HG03175 (cell line): ENCODE data around the gene CAPN5.

ENCODE experiments used
- ATAC-seq: cut with Tn5 transposase; IDR thresholded peaks from one replicate; pipeline ENCODE4 v1.9.1; 2021; ENCODE audit warnings: mild to moderate bottlenecking, moderate library complexity; ENCODE audit not compliant: unreplicated experiment

CAPN5 gene

DNA sequence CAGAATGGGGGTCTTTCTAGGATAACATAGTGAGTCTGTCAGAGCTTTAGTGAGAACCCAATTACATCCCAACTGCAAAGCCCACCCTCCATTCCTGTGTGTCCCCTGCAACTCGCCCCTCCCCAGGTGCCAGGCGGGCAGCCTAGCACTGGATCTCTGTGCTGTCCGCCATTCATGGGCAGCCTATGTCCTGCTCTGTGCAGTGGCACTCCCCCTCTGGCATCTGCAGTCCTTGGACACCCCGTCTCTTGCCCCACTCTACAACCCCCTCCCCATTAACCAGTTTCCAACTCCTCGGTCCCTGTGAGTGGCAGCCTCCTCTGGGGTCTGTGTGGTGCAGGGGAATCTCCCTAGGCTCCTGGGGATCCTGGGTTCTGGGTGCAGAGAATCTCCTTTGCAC, 98.3 kb downstream of the CAPN5 start:
- ATAC-seq = no peak

GRCh38 chr11:77166021-77166420, 99.2 kb downstream of the CAPN5 start:
- no peak for ATAC-seq

GRCh38 chr11:77167111-77167626, 100.4 kb downstream of the CAPN5 start:
- no peak for ATAC-seq

GRCh38 chr11:77167791-77168190, 101.0 kb downstream of the CAPN5 start:
- no peak for ATAC-seq

DNA sequence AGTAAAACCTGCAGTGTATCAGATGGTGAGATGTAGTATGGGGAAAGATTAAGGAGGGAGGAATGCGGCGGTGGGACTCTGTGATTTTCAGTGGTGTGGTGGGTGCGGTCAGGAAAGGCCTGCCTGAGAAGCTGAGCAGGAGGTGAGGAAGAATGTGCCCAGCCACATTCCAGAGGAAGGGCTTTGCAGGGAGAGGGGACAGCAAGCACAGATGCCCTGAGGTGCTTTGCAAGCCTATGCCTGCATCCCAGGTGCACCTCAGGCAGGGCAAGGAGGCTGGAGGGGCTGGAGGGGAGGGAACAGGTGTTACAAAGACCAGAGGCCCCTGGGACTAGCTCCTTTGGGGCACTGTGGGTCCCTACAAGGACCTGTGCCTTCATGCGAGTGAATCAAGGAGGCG, 103.3 kb downstream of the CAPN5 start:
- no peak for ATAC-seq

- no peak for ATAC-seq
These were observed 104.5 kb downstream of the CAPN5 start for GRCh38 chr11:77171254-77171653.

DNA sequence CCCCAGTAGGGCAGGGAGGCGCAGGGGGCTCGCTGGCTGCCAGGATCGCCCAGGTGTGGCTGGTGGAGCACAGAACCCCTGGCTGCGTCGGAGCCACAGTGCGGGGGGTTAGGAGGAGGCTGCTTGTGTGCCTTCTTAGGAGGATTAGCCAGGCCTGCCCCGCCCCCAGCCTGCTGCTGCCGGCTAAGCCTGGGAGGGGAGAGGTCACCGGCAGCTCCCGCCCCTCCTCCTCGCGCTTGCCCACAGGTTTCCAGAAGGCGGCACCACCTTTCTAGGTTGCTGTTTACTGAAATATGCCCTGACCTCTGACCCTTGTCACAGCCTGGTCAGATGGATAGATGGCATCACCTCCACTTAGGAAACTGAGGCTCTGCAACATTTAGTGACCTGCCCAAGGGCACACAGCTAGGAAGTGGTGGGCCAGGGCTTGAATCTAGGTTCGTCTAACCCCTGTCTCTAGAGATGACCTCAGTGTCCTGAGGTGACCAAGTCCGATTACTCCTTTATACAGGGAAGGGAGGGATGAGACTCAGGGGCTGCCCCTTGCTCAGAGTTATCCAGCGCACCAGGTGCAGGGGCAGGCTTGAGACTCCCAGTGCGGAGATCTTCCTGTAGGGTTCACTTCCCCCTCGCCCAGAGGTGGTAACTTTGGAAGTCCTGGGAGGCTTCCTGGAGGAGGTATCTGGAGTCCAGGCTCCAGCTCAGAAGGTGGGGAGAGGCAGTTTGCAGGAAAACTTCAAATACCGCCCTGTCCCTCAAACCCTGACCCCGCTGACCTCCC, 105.3 kb downstream of the CAPN5 start:
- ATAC-seq = no peak

- no peak for ATAC-seq
These were observed 105.9 kb downstream of the CAPN5 start for GRCh38 chr11:77172666-77172982.

DNA sequence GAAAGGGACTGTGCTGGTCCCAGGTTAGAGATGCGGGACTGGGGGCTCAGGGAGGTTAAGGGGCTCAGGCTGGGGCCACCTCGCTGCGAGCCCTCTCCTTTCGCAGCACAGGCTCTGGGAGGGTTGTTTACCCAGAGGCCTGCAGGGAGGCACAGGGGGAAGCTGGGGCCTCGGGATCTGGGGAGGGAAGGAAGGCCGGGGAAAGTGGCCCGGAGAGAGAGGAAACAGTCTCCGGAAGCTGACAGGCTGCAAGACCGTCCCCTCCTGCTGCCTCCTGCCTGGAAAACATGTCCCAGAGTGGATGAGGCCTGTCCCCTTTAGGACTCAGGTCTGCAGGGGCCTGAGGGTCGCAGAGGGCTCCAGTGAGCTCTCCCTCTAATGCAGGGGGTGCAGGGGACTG, 106.7 kb downstream of the CAPN5 start:
- no peak for ATAC-seq

GRCh38 chr11:77174559-77174958, 107.8 kb downstream of the CAPN5 start:
- ATAC-seq = no peak

GRCh38 chr11:77175021-77175842, 108.5 kb downstream of the CAPN5 start:
- ATAC-seq = no peak
